ENCODE measurements around the gene MACROD2. TPM values are rescaled to one million over a fixed set of nuclear protein-coding genes. Genes with fewer than 3 reads are reported as not detected.

Gene MACROD2
- total RNA-seq, 2 donors from 2014 or later: 0.95 to 4.2 TPM

DNA sequence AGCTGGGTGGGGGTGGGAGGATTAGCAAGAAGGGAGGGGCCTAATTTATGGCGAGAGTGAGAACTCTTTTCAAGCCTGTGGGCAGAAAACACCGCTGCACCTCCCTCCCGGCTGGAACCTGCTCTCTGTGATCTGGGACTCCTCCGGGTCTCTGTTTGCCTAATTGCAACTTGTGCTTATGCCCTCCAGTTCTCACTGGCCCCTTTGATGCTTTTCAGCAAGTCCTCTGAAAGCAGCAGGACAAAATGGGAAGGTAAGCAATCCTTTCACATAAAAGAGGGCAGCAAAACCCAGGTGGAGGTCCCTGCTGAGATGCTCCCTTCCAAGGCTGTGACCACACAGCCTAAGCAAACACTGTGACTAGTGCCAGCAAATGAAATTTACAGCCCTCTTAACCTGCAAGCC, 865.1 kb downstream of the MACROD2 start:
- ATAC-seq (ENCODE audit: insufficient number of reproducible peaks, low FRiP score, low read depth) (no peak), DNase-seq (ENCODE audit: low spot score) (no peak)
- peaks cover 3 to 8% of the 10 kb centered on the region in 2 donors for H3K4me1 ChIP-seq (ENCODE audit: control insufficient read depth in 1 of 2, low read depth in 2 of 2)
- no peaks in the 10 kb centered on the region for H3K27me3 ChIP-seq (replicated peaks; ENCODE audit: insufficient read depth)
- TF ChIP-seq, protein P1, sequence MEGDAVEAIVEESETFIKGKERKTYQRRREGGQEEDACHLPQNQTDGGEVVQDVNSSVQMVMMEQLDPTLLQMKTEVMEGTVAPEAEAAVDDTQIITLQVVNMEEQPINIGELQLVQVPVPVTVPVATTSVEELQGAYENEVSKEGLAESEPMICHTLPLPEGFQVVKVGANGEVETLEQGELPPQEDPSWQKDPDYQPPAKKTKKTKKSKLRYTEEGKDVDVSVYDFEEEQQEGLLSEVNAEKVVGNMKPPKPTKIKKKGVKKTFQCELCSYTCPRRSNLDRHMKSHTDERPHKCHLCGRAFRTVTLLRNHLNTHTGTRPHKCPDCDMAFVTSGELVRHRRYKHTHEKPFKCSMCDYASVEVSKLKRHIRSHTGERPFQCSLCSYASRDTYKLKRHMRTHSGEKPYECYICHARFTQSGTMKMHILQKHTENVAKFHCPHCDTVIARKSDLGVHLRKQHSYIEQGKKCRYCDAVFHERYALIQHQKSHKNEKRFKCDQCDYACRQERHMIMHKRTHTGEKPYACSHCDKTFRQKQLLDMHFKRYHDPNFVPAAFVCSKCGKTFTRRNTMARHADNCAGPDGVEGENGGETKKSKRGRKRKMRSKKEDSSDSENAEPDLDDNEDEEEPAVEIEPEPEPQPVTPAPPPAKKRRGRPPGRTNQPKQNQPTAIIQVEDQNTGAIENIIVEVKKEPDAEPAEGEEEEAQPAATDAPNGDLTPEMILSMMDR (IDR thresholded peaks at IDR 0.05): no peak
- H3K9me3 ChIP-seq: no peaks in the 10 kb centered on the region
- H3K4me3 ChIP-seq: no peak overlapping the region
- no peaks in the 10 kb centered on the region for H3K36me3 ChIP-seq
- no peak overlapping the region for H3K27ac ChIP-seq

DNA sequence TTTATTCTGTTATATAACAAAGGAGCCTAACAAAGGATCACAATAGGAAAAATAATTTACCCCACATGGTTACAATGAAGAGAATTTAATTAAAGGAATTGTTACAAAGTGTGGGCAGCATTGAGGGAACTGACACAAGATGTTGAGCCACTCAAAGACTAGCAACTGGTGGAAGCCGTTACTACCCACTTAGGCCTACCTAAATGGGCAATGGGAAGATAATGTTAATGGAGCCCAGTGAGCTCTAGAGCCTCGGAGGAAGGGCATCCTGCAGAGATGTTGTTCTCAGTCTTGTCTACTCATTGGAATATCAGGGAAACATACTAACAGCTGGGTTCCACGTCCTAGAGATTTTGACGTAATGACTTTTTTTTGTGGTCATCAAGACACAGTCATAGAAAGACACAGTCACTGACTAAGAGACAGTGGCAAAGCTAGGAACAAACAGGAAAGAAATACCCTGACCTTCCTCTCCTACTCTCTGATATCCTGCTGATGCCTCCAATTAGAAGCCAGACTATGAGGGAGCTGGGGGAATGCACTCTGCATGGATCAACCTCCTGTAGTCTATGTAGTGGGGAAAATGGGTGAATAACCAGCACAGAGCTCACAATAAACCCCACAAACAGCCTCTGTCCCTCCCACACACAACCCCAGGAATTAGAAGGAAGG, 865.8 kb downstream of the MACROD2 start:
- ATAC-seq (ENCODE audit: insufficient number of reproducible peaks, low FRiP score, low read depth) (no peak), DNase-seq (ENCODE audit: low spot score) (no peak)
- Histone ChIP-seq H3K9me3 (no peaks in the 10 kb centered on the region), H3K36me3 (no peaks in the 10 kb centered on the region), H3K27ac (no peak overlapping the region), H3K4me3 (no peak overlapping the region), H3K27me3 (replicated peaks; ENCODE audit: insufficient read depth) (no peaks in the 10 kb centered on the region), H3K4me1 (ENCODE audit: control insufficient read depth in 1 of 2, low read depth in 2 of 2) (peaks cover 3 to 8% of the 10 kb centered on the region in 2 donors)
- TF ChIP-seq, protein P1 (IDR thresholded peaks at IDR 0.05): no peak

DNA sequence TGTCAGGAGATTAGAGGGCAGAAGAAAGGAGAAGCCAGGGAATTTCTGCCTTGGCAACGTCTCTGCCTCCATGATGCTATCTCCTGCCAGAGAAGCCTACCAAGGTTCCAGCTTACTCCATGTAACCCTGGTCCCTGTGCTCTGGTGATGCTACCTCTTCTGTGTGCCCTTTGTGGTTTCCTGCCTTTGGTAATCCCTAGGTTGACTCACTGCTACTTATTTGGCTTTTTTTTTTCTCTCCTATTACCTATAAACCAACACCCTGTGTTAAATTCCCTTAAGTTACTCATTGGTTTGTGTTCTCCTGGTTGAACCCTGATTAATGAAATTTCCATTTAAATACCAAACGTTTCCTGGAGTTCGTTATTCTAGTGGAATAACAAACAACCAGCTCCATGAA, 869.9 kb downstream of the MACROD2 start:
- DNase-seq (ENCODE audit: low spot score) (no peak), ATAC-seq (ENCODE audit: insufficient number of reproducible peaks, low FRiP score, low read depth) (no peak)
- no peak overlapping the region for H3K4me3 ChIP-seq
- peaks cover 3 to 8% of the 10 kb centered on the region in 2 donors for H3K4me1 ChIP-seq (ENCODE audit: control insufficient read depth in 1 of 2, low read depth in 2 of 2)
- H3K9me3 ChIP-seq: no peaks in the 10 kb centered on the region
- no peak overlapping the region for H3K27ac ChIP-seq
- H3K36me3 ChIP-seq: no peaks in the 10 kb centered on the region
- TF ChIP-seq, protein P1 (IDR thresholded peaks at IDR 0.05): no peak
- H3K27me3 ChIP-seq (replicated peaks; ENCODE audit: insufficient read depth): no peaks in the 10 kb centered on the region

DNA sequence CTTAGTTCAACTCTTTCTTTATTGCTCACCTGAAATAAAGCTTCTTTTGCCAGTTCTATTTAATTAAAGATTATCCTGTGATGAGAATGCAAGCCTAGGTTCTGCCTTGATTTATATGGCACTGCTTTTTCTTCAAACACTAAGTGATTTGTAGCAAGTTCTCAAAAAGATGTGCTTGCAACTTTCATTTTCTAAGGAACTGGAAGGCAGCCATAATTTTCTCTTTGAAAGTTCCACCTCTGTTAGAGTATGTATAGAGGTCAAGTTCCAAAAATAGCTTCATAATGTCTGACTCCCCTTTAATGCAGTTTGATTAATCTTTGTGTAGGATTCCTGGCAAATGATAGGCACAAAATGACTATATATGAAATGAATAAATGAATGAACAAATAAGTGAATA, 870.4 kb downstream of the MACROD2 start:
- TF ChIP-seq, protein P1 (IDR thresholded peaks at IDR 0.05): no peak
- ATAC-seq (ENCODE audit: insufficient number of reproducible peaks, low FRiP score, low read depth) (no peak), DNase-seq (ENCODE audit: low spot score) (no peak)
- Histone ChIP-seq H3K36me3 (no peaks in the 10 kb centered on the region), H3K4me1 (ENCODE audit: control insufficient read depth in 1 of 2, low read depth in 2 of 2) (peaks cover 0 to 3% of the 10 kb centered on the region in 2 donors), H3K4me3 (no peak overlapping the region), H3K27ac (no peak overlapping the region), H3K27me3 (replicated peaks; ENCODE audit: insufficient read depth) (no peaks in the 10 kb centered on the region), H3K9me3 (no peaks in the 10 kb centered on the region)

DNA sequence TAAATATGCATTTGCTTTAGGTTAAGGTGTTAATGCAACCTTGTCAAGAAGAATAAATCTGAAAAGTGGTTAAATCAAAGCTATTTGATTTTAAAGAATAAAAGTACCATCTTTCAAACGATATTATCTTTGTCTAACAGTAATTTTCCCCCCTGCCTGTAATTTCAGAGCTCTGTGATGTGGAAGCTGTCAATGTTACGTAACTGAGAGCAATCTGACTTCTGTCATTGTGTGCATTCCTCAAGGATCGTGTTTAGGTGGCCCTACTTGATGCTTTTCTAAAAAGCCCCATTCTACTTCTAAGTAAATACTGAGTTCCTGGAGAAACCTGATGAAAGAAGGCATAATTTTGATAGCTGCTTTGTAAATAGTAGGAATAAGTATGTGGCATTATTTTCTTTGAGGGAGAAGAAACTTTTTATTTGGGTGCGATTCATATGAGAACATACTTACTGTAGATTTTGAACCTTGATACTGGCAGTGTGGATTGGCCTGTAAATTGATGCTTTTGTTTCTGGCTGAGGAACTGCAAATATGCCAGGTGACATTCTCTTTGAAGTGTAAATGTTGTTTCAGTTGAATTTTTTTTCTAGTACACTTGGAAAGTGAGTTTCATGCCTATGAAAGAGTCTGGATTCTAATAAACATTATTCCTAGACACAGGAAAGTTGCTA, 871.7 kb downstream of the MACROD2 start:
- Histone ChIP-seq H3K4me1 (ENCODE audit: control insufficient read depth in 1 of 2, low read depth in 2 of 2) (no peaks in the 10 kb centered on the region), H3K9me3 (no peaks in the 10 kb centered on the region), H3K27me3 (replicated peaks; ENCODE audit: insufficient read depth) (no peaks in the 10 kb centered on the region), H3K4me3 (no peak overlapping the region), H3K36me3 (no peaks in the 10 kb centered on the region), H3K27ac (no peak overlapping the region)
- TF ChIP-seq, protein P1 (IDR thresholded peaks at IDR 0.05): no peak
- no peak for DNase-seq (ENCODE audit: low spot score)
- ATAC-seq (ENCODE audit: insufficient number of reproducible peaks, low FRiP score, low read depth): no peak
